IPS DF 4.7 (cell line): ENCODE data around the gene GSTP1.
"Not testable (repeated sequence)": the region's sequence is repeated elsewhere in the genome, so short reads cannot be mapped to it uniquely, and the experiment has no call there.

Experiments used
- DNase-seq: peaks from one replicate; pipeline ENCODE4 v3.0.0-alpha.2; 2013; ENCODE audit warnings: low spot score; ENCODE audit errors: extremely low read depth

GSTP1 gene

DNA sequence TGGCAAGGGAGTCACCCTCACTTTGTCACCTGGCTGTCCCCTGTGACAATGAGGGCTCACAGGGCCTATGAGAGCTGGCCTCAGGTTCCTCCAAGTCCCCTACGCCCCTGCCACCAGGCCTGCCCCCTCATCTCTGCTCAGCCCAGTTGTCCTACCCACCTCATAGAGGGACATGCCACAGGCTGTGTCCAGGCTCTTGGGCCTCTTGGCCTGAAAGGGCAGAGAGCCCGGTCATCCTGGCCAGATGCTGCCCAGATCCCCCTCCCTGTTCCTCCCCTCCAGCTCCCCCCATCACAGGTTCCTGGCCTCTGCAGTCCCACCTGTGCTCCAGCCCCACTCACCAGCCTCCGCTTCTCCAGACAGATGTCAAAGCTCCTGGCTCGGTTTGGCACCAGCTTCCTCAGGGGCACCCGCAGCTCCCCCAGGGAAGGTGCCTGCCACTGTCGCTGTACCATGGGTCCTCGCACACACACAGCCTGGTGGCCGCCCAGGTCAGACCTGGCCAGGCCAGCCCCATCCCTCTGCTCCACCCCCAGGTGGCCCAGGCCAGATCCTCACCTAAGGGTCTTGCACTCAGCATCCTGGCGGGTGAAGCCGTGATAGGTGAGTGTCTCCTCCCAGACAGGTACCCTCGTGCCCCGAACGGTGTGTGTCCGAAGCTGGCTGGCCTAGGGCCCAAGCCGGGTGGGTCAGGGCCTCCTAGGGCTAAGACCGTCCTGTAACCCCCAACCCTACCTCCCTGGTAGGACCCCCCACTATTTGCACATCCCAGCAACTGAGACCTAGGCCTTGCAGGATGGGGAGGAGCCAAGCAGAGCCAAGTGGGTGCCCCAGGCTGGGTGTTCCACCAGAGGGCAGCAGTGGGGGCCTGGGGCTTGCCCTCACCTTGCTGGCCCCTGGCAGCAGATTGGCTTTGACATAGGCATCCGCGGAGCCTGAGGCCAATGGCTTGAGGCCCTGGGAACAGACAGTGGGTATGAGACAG is 31.4 kb downstream of the GSTP1 start:
- no peak for DNase-seq

DNA sequence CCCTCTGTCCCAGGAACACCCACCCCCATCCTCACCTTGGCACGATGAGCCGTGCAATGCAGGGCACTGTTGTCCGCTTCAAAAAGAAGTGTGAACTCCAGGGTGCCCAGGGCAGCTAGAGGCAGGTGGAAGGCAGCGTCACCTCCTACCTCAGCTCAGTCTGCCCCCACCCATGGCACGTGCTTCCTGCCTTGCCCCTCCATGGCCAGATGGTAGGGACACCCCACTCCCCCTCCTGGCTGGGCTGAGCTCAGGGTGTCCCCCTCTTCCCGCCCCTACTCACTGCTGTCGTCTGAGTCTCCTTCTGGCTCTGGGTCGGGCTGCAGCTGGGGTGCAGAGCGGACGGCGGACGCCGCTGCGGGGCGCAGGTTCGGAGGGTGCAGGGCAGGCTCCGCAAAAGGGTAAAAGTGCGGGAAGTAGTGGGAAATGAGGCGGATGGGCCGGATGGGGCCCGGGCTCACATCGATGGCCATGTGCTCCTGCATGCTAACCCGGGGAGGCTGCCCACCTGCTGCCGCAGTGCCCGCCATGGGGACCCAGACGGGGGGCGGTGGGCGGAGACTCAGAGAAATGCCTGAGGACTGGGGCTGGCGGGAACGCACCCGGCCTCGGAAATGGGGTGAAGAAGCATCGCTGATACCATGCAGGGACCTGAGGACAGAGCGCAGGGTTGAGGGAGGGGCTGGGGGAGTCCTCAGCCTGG is 32.3 kb downstream of the GSTP1 start:
- no peak for DNase-seq

DNA sequence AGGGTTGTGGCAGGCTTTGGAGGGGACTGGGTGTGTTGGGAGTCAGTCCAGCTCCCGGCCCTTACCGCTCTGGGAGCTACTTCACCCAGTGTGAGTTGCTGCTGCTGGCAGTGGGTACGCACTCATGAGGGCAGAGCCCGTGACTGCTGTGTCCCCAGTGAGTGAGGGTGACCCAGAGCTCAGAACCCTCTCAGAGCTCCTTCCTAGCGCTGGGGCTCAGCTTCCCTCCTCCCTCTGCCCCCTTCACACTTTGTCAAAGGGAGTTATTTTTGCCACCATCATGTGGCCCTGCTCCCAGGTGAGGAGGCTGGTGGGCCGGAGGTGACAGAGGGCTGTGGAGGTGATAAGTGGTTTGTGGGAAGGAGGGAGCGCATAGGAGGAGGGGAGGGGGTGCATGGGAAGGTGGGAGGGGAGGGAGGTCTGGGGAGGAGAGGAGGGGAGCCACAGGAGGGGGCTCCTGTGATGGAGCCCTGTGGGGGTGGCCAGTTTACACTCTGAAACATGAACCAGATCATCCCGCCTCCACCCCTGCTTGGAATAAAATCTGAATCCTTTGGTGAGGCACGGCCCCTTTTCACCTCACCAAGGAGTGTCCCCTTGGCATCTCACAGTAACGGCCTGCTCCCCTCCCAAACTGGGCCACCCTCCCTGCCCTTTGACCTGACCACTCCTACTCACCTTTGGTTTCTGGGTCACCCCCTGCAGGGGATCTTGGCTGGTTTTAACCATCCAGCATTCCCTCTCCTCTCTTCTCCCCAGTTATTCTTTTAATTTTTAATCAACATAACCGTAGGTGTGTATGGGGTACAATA is 33.0 kb downstream of the GSTP1 start:
- DNase-seq, result no peak

- no peak for DNase-seq
Measured at GRCh38 chr11:67617243-67617953, 33.8 kb downstream of the GSTP1 start.

- DNase-seq, result not testable (repeated sequence)
Measured at GRCh38 chr11:67618901-67619659, 35.5 kb downstream of the GSTP1 start.

- not testable (repeated sequence) for DNase-seq
Measured at GRCh38 chr11:67619683-67620618, 36.3 kb downstream of the GSTP1 start.

DNA sequence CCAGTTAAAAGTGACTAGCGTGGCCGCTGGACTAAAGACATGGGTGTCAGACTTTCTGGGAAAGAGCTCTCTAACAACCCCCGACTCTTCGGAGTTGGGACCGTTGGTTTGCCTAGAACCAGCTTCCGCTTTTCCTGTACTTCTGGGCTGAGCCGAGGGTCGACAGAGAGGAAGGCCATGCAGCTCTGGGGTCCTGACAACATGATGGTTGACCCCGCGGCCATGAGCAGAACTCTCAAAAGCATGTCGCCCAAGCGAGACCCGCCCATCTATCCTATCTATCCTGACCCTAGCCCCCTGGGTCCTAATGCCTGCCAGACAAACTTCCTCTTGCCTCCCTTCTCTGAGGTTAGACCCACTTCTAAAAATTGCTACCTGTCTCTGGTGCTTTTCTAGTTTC is 37.0 kb downstream of the GSTP1 start:
- not testable (repeated sequence) for DNase-seq

GRCh38 chr11:67621928-67622327 is 38.3 kb downstream of the GSTP1 start:
- DNase-seq, result not testable (repeated sequence)

GRCh38 chr11:67622905-67623304 is 39.3 kb downstream of the GSTP1 start:
- not testable (repeated sequence) for DNase-seq

GRCh38 chr11:67623795-67624194 is 40.2 kb downstream of the GSTP1 start:
- not testable (repeated sequence) for DNase-seq

GRCh38 chr11:67626131-67626833 is 42.7 kb downstream of the GSTP1 start:
- not testable (repeated sequence) for DNase-seq

GRCh38 chr11:67626970-67627369 is 43.4 kb downstream of the GSTP1 start:
- no peak for DNase-seq

DNA sequence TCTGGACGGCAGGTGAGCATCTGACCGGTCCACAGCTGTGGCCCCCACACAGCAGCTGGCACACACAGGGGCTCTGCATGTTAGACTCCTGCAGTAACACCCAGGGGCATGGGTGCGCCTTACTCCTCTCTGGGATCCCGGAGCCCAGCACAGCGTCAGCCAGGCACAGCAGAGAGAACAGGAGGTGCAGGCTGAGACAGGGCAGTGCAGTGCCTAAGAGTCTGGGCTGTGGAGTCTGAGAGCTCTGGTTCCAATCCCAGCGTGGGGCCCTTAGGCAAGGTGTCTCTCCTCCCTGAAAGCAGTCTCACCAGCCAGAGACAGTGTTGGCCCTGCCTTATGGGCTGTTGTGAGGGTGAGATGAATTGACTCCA is 43.8 kb downstream of the GSTP1 start:
- no peak for DNase-seq

GRCh38 chr11:67627812-67628624 is 44.4 kb downstream of the GSTP1 start:
- no peak for DNase-seq

GRCh38 chr11:67628710-67629385 is 45.2 kb downstream of the GSTP1 start:
- DNase-seq, result no peak

DNA sequence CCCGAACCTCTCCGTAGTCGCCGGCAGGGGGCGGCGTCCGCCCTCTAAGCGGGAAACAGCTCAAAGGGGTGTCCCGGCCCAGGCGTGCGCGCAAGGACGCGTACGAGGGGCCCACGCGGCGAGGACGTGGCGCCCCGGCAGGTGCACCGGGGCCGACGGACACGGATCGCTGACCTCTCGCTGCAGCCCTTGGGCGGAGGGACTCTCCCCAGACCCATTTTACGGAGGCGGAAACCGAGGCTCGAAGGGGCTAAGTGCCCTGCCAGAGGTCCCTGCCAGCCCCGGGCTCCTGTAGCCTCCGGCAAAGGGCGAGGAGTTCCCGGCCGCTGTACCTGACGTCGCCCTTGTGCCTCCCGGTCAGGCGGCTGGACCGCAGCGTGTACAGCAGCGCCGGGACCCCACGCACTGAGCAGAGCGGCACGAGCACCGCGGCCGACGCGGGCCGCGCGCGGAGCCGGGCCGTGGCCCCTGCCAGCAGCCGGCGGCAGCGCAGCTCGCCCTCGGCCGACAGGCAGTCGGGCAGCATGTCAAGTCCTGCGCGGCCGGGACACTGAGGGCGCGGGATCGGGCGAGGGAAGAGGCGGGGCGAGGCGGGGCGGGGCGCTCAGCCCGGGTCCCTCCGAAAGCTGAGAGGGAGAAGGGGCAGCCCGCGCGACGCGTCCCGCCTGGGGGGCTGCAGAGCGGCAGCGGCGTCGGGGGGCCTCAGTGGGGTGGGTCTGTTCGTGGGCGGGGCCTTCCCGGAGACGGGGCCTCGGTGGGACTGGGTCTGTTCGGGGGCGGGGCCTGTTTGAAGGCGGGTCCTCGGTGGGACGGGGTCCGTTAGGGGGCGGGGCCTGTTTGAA is 46.0 kb downstream of the GSTP1 start, which contains the start of gene NUDT8:
Gene NUDT8 (minus strand): TSS at position 552 of the 842 bp plus-strand sequence. CDS start 26 bp downstream, at position 526.
- no peak for DNase-seq
